ENCODE results near the gene GPRIN1.

GPRIN1 gene

DNA sequence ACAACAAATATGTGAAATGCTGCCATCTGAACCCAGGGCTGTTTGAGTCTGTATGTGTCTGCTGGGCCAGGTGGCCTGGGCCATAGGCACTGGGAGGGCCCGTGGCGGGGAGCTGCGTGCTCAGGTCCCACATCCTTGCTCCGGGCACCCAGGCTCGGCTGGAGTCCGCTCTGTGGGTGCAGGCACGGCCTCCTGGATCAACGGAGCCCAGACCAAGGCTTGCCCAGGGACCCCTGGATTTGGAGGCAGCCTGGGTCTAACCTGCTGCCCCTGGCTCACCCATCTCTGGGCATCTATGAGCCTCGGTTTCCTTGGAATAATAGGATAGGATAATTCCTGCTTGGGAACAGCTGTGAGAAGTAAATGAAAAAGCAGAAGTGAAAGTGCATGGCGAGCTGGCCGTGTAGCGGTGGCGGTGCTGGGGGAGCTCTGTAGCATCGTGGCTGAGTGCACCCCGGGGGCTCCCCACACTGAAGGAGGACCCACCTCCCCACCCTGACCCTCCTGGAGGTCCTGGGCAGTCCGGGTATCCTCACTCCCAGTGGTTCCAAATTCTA lies 59.6 kb downstream of the GPRIN1 start:
- no peak for DNase-seq (ENCODE audit: low read depth)
- TF ChIP-seq CTCF (IDR thresholded peaks at IDR 0.05; ENCODE audit: low read length, missing control alignments): no peak
- H3K4me3 ChIP-seq (replicated peaks; ENCODE audit: low read depth, low read length): no peak overlapping the region

GRCh38 chr5:176549871-176550270 lies 60.1 kb downstream of the GPRIN1 start:
- DNase-seq (ENCODE audit: low read depth): no peak
- H3K4me3 ChIP-seq (replicated peaks; ENCODE audit: low read depth, low read length): no peak overlapping the region
- TF ChIP-seq CTCF (IDR thresholded peaks at IDR 0.05; ENCODE audit: low read length, missing control alignments): no peak

- DNase-seq (ENCODE audit: low read depth): no peak
- H3K4me3 ChIP-seq (replicated peaks; ENCODE audit: low read depth, low read length): no peak within 1 kb of the TSS
Measured at GRCh38 chr5:176548967-176549444, 61.0 kb downstream of the GPRIN1 start, which contains the start of gene CDHR2. CDHR2 (plus strand) TSS chr5:176549342; CDS start chr5:176565353, 16,011 bp downstream.

DNA sequence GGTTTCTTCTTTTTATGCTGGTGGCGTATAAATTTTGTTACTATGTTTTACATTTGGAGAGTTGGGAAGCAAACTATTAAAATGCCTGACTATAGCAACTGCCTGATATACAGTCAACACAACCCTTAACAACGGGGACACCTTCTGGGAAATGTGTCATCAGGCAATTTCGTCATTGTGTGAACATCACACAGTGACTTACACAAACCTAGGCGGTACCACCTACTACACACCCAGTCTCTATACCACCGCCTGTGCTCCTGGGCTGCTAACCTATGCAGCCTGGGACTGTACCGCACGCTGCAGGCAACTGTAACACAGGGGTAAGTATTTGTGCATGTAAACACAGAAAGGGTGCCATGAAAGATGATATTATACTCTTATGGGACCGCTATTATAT lies 62.2 kb downstream of the GPRIN1 start:
- TF ChIP-seq CTCF (IDR thresholded peaks at IDR 0.05; ENCODE audit: low read length, missing control alignments): no peak
- no peak for DNase-seq (ENCODE audit: low read depth)

More at GRCh38 chr5:176548967-176549444, 61.0 kb downstream of the GPRIN1 start, which contains the start of gene CDHR2:
- no peak for TF ChIP-seq CTCF (IDR thresholded peaks at IDR 0.05; ENCODE audit: low read length, missing control alignments)

More for the DNA sequence above, 62.2 kb downstream of the GPRIN1 start:
- H3K4me3 ChIP-seq (replicated peaks; ENCODE audit: low read depth, low read length): no peak overlapping the region

Measured in fibroblast of pulmonary artery (primary cell).